Neural cell (in vitro differentiated cells): ENCODE measurements around the gene TULP4.

ENCODE experiments used
- CTCF ChIP-seq: fragments of 450-650 bp; IDR thresholded peaks from 2 replicates; pipeline ENCODE4 v1.5.1; 2014; ENCODE audit warnings: antibody characterized with exemption, mild to moderate bottlenecking, moderate library complexity; ENCODE audit not compliant: poor library complexity, severe bottlenecking
- EP300 ChIP-seq: fragments of 450-650 bp; conservative IDR thresholded peaks from 2 replicates; pipeline ENCODE4 v1.6.1; 2014; ENCODE audit warnings: antibody characterized with exemption, mild to moderate bottlenecking, moderate library complexity; ENCODE audit not compliant: poor library complexity, severe bottlenecking

GRCh38 chr6:158287047-158287446 lies 25.2 kb upstream of the TULP4 start:
- TF ChIP-seq EP300: no peak
- TF ChIP-seq CTCF: no peak
